HepG2 (cell line): Measurements from ENCODE around the gene AKAP6. TPM values are rescaled to one million over a fixed set of nuclear protein-coding genes. Genes with fewer than 3 reads are reported as not detected.

Experiments
- ATAC-seq: fragments of 200-7000 bp; cut with Tn5 transposase; 3 replicates; pipeline ENCODE4 v1.9.1; 2020; ENCODE audit warnings: mild to moderate bottlenecking, moderate library complexity
- BruUV-seq: library from RNA; stranded (reverse); fragments of 400-500 nt; replicated peaks from 2 replicates; lab custom pipeline; 2021; lab: Mats Ljungman, UMichigan
- CTCF ChIA-PET: fragments of 300-600 bp; formaldehyde crosslinking; extraction: SDS; loops from one replicate; lab custom pipeline; 2021; ENCODE audit warnings: low total read pairs, inconsistent platforms, low intra/inter-chr PET ratio; lab: Yijun Ruan, JAX
- POLR2A ChIA-PET: fragments of 350-600 bp; sonication (Branson Sonifier 250); formaldehyde crosslinking; loops from one replicate; lab custom pipeline; 2020; ENCODE audit warnings: antibody characterized with exemption, inconsistent platforms; lab: Yijun Ruan, JAX
- DNase-seq: peaks from one replicate; pipeline ENCODE4 v3.0.0-alpha.2; 2015; ENCODE audit warnings: low spot score
- FAIRE-seq: peaks from 3 replicates; lab custom pipeline; 2011; peaks lifted over from hg19 to GRCh38; lab: Jason Lieb, UNC
- H2AFZ ChIP-seq: one replicate; pipeline ENCODE4 v1.6.1; 2011; ENCODE audit warnings: low read length, inconsistent platforms
- H3K27ac ChIP-seq: fragments of 300-600 bp; 3 replicates; pipeline ENCODE4 v1.8.0; 2011; ENCODE audit warnings: mixed run types, mild to moderate bottlenecking, mixed read lengths, low read length, inconsistent platforms; ENCODE audit not compliant: insufficient read depth; ENCODE audit errors: extremely low read length
- H3K27me3 ChIP-seq, 2 experiments: fragments of 200-600 bp in 1 of 2; 2 replicates in 1 of 2; 3 replicates in 1 of 2; pipeline versions ENCODE4 v1.6.0 to v1.8.0; 2011; ENCODE audit warnings: low read length in 2 of 2, mild to moderate bottlenecking in 2 of 2, moderate library complexity in 2 of 2, inconsistent platforms in 1 of 2; ENCODE audit not compliant: insufficient read depth in 2 of 2, control insufficient read depth in 1 of 2
- H3K36me3 ChIP-seq, 2 experiments: fragments of 200-600 bp in 1 of 2; replicated peaks in 1 of 2; 2 replicates in 1 of 2; 3 replicates in 1 of 2; pipeline versions ENCODE4 v1.5.1 to v1.8.0; 2011; ENCODE audit warnings: low read length in 2 of 2, inconsistent platforms in 1 of 2; ENCODE audit not compliant: insufficient read depth in 2 of 2, control insufficient read depth in 1 of 2
- H3K4me1 ChIP-seq: 2 replicates; pipeline ENCODE4 v1.5.1; 2012; ENCODE audit warnings: low read length, inconsistent platforms; ENCODE audit not compliant: insufficient read depth
- H3K4me2 ChIP-seq: 2 replicates; pipeline ENCODE4 v1.6.0; 2011; ENCODE audit warnings: low read depth, low read length, inconsistent platforms
- H3K4me3 ChIP-seq, 3 experiments: fragments of 200-600 bp in 1 of 3; sonication (generic), shearing (Covaris generic) in 1 of 3; replicated peaks in 1 of 3; 2 replicates each; pipeline ENCODE4 v1.5.1; 2011 to 2016; ENCODE audit warnings: low read length in 3 of 3, inconsistent platforms in 2 of 3, low read depth in 2 of 3, mild to moderate bottlenecking in 2 of 3, control low read depth in 1 of 3, mixed read lengths in 1 of 3; ENCODE audit not compliant: insufficient read depth in 1 of 3
- H3K79me2 ChIP-seq: one replicate; pipeline ENCODE4 v1.6.1; 2011; ENCODE audit warnings: low read length, inconsistent platforms; ENCODE audit not compliant: insufficient read depth
- H3K9ac ChIP-seq: 2 replicates; pipeline ENCODE4 v1.6.0; 2011; ENCODE audit warnings: mild to moderate bottlenecking, low read depth, low read length, inconsistent platforms; ENCODE audit not compliant: insufficient read depth
- H3K9me3 ChIP-seq: 2 replicates; pipeline ENCODE4 v1.5.1; 2012; ENCODE audit warnings: mild to moderate bottlenecking, low read length
- H4K20me1 ChIP-seq: 2 replicates; pipeline ENCODE4 v1.6.0; 2011; ENCODE audit warnings: inconsistent platforms, mild to moderate bottlenecking, low read length, moderate library complexity; ENCODE audit not compliant: insufficient read depth
- ARNT ChIP-seq: fragments of 450-650 bp; IDR thresholded peaks from 2 replicates; pipeline ENCODE4 v1.6.1; 2017
- ARNT2 ChIP-seq: sonication (generic); formaldehyde crosslinking; IDR thresholded peaks from 2 replicates; pipeline ENCODE4 v1.8.0; 2022; ENCODE audit warnings: mild to moderate bottlenecking, low read depth, missing genetic modification reagents, moderate library complexity
- HDAC1 ChIP-seq: sonication (generic); formaldehyde crosslinking; IDR thresholded peaks from 2 replicates; pipeline ENCODE4 v1.5.1; 2020; ENCODE audit warnings: mild to moderate bottlenecking, missing genetic modification reagents
- HES4 ChIP-seq: sonication (generic); formaldehyde crosslinking; IDR thresholded peaks from 2 replicates; pipeline ENCODE4 v1.9.0; 2021; ENCODE audit warnings: mild to moderate bottlenecking, missing genetic modification reagents, borderline replicate concordance
- JUND ChIP-seq: sonication (generic); formaldehyde crosslinking; IDR thresholded peaks from 2 replicates; pipeline ENCODE4 v1.8.0; 2022; ENCODE audit warnings: mild to moderate bottlenecking, missing genetic modification reagents
- MTF1 ChIP-seq: sonication (generic); formaldehyde crosslinking; IDR thresholded peaks from 2 replicates; pipeline ENCODE4 v1.5.0; 2020; ENCODE audit warnings: missing genetic modification reagents
- NFE2 ChIP-seq: sonication (generic); formaldehyde crosslinking; IDR thresholded peaks from 2 replicates; pipeline ENCODE4 v1.4.0; 2020; ENCODE audit warnings: missing genetic modification reagents
- PHB2 ChIP-seq: fragments of 450-650 bp; IDR thresholded peaks from 2 replicates; pipeline ENCODE4 v1.6.1; 2018; ENCODE audit not compliant: partially characterized antibody
- RELA ChIP-seq: sonication (generic); formaldehyde crosslinking; IDR thresholded peaks from 2 replicates; pipeline ENCODE4 v1.4.0; 2020; ENCODE audit warnings: missing genetic modification reagents
- ZNF253 ChIP-seq: sonication (generic); formaldehyde crosslinking; IDR thresholded peaks from 2 replicates; pipeline ENCODE4 v1.8.0; 2022; ENCODE audit warnings: mild to moderate bottlenecking, missing genetic modification reagents, borderline replicate concordance
- ZNF512 ChIP-seq: sonication (generic); formaldehyde crosslinking; IDR thresholded peaks from 2 replicates; pipeline ENCODE4 v1.4.0; 2020; ENCODE audit warnings: mild to moderate bottlenecking, missing genetic modification reagents
- ZNF607 ChIP-seq: sonication (generic); formaldehyde crosslinking; IDR thresholded peaks from 2 replicates; pipeline ENCODE4 v1.5.1; 2020; ENCODE audit warnings: missing genetic modification reagents, mild to moderate bottlenecking, borderline replicate concordance
- ZSCAN30 ChIP-seq: sonication (generic); formaldehyde crosslinking; IDR thresholded peaks from 2 replicates; pipeline ENCODE4 v1.5.0; 2020; ENCODE audit warnings: mild to moderate bottlenecking, missing genetic modification reagents
- WGBS: methylation state at CpG from one replicate; pipeline ENCODE4 v1.1.6; 2017; ENCODE audit warnings: low lambda C conversion rate; 5-methylcytosine and 5-hydroxymethylcytosine counted together
- in situ Hi-C: cut with HindIII; loops from 2 replicates; pipeline ENCODE4 v1.10.0; 2017; ENCODE audit warnings: low pct_unique_long_range_greater_than_20kb; ENCODE audit not compliant: extremely low pct_ligation_motif_present
- intact Hi-C: fragments of 100-400 bp; cut with micrococcal nuclease; formaldehyde crosslinking; loops from one replicate; pipeline ENCODE4 v1.10.0; 2022; ENCODE audit not compliant: unreplicated experiment
- polyA plus RNA-seq, 8 experiments: library from polyadenylated mRNA; depleted of rRNA in 3 of 8; stranded (reverse) in 7 of 8; unstranded in 1 of 8; fragments of >200 nt; fragmentation: Illumina TruSeq in 4 of 8; extraction: Trizol in 4 of 8; gene quantifications; 2 replicates each; pipeline versions ENCODE4 v1.2.1 to v1.2.3, GENCODE V29; 2011 to 2016; ENCODE audit warnings: low read depth in 4 of 8, missing spikeins in 1 of 8, mixed read lengths in 1 of 8; ENCODE audit not compliant: insufficient read depth in 1 of 8
- total RNA-seq, 5 experiments: library from RNA; depleted of rRNA; stranded (reverse); fragments of >200 nt; fragmentation: Illumina TruSeq; extraction: Trizol; gene quantifications; 2 replicates each; pipeline ENCODE4 v1.2.3, GENCODE V29; 2016; ENCODE audit warnings: low read depth in 1 of 5
- TF ChIP-seq, protein P1 (sequence below): sonication (generic); formaldehyde crosslinking; IDR thresholded peaks from 2 replicates; pipeline ENCODE4 v1.4.0; 2020; ENCODE audit warnings: missing genetic modification reagents

AKAP6 gene
- total and polyA plus RNA-seq, 2 of the 13 experiments (the other 11 are each of a cell fraction or from before 2014, with no cell fraction given): 1.4 TPM

DNA sequence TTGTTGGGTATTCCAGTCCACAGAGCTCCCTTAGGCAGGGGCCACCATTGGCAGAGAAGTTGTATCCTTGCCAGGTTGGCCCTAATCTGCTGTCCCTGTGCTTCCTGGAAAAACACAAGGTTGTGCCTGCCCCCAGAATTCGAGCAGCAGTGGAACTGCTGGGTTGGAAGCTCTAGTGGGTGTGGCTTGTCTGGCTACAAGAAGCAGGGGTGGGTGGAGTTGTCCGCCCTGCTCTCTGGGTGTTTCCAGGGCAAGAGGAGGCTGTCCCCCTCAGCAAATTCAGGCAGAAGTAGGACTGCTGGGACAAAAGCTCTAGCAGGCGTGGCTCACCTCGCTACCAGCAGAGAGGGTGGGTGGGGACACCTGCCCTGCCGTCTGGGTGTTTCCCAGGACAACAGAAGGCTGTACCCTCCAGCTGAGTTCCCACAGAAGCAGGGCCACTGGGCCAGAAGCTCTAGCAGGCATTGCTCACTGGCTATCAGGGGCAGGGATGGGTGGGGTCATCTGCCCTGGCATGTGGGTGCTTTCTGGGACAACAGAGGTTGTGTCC is 536.8 kb downstream of the AKAP6 start:
- no peaks in the 10 kb centered on the region for H3K27me3 ChIP-seq
- no TSS peak for BruUV-seq
- POLR2A ChIA-PET: no interaction called here

GRCh38 chr14:32883188-32883587 is 554.1 kb downstream of the AKAP6 start:
- FAIRE-seq: no peak

More for the DNA sequence above, 536.8 kb downstream of the AKAP6 start:
- Histone ChIP-seq H3K4me3 (no peak overlapping the region), H3K79me2 (no peaks in the 10 kb centered on the region), H2AFZ (no peak overlapping the region), H3K9ac (no peak overlapping the region), H3K36me3 (no peaks in the 10 kb centered on the region)
- intact Hi-C loops (no loop called here), in situ Hi-C loops (no loop called here)
- DNase-seq (no peak), ATAC-seq (no peak)
- 0 out of 2 replicates have a peak, but pooled peaks have one; percentile 39 for TF ChIP-seq HES4
- TF ChIP-seq ARNT2 (CRISPR knock-in tag): no peak
- no peak for TF ChIP-seq ZSCAN30 (CRISPR knock-in tag)
- TF ChIP-seq ZNF512: no peak
- no peak for TF ChIP-seq NFE2 (CRISPR knock-in tag)
- TF ChIP-seq, all 625 proteins: peak for 1
- CTCF ChIA-PET: no interaction called here
- WGBS: 2% methylated on average over 5 of the region's 5 CpGs
- Histone ChIP-seq H3K9me3 (peaks cover 93% of the 10 kb centered on the region), H3K4me2 (no peak overlapping the region), H3K27ac (no peak overlapping the region), H3K4me1 (no peaks in the 10 kb centered on the region), H4K20me1 (no peaks in the 10 kb centered on the region)
- FAIRE-seq: no peak

More at GRCh38 chr14:32883188-32883587, 554.1 kb downstream of the AKAP6 start:
- BruUV-seq: no TSS peak
- DNase-seq (no peak), ATAC-seq (no peak)
- Histone ChIP-seq H3K4me3 (no peak overlapping the region), H3K27ac (no peak overlapping the region), H3K4me2 (no peak overlapping the region), H3K9me3 (peaks cover 68% of the 10 kb centered on the region), H3K79me2 (no peaks in the 10 kb centered on the region), H3K9ac (no peak overlapping the region), H3K27me3 (no peaks in the 10 kb centered on the region), H2AFZ (no peak overlapping the region), H3K4me1 (no peaks in the 10 kb centered on the region), H4K20me1 (no peaks in the 10 kb centered on the region), H3K36me3 (no peaks in the 10 kb centered on the region)
- POLR2A ChIA-PET: no interaction called here
- intact Hi-C loops: no loop called here
- TF ChIP-seq JUND (CRISPR knock-in tag) (no peak), ZNF607 (CRISPR knock-in tag) (no peak), RELA (CRISPR knock-in tag) (no peak), PHB2 (no peak), ZNF253 (CRISPR knock-in tag) (no peak), ARNT (no peak), HDAC1 (no peak), MTF1 (no peak)
- TF ChIP-seq, protein P1, sequence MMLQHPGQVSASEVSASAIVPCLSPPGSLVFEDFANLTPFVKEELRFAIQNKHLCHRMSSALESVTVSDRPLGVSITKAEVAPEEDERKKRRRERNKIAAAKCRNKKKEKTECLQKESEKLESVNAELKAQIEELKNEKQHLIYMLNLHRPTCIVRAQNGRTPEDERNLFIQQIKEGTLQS (CRISPR knock-in tag): no peak
- WGBS: 8% methylated on average over 3 of the region's 3 CpGs
- in situ Hi-C loops: no loop called here
- CTCF ChIA-PET: no interaction called here
